ENCODE data around the gene TBX22.
"Not testable (repeated sequence)": the region's sequence is repeated elsewhere in the genome, so short reads cannot be mapped to it uniquely, and the experiment has no call there.

The TBX22 gene

GRCh38 chrX:80014141-80014940 lies at the start of gene TBX22:
Gene TBX22 (plus strand): TSS chrX:80014753. CDS start chrX:80022270, 7,517 bp downstream.
- DNase-seq (ENCODE audit: low read depth in 1 of 2, low spot score in 1 of 2) = no peak

GRCh38 chrX:79975605-79976004 lies 38.9 kb upstream of the TBX22 start:
- DNase-seq (ENCODE audit: low read depth in 1 of 2, low spot score in 1 of 2) = no peak

GRCh38 chrX:80004458-80004857 lies 10.1 kb upstream of the TBX22 start:
- DNase-seq (ENCODE audit: low read depth in 1 of 2, low spot score in 1 of 2) = no peak

DNA sequence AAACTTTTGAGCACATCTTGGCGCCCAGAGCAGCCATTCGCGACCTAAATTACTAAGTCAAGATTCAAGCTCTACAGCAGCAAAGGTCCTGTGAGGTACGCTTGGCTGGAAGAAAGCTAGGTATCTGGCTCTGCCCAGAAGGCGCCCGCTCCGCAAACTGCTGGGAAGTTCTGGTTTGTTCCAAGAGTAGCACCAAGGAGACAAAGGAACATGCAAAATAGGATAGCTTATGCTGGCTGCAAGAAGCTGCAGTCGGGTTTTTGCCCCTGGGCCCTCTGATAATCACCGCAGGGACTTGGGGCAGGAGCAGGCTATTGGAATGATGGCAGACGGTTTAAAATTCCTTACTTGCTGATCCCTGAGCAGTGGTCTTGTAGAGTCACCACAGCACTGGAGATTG lies 3.0 kb upstream of the TBX22 start:
- DNase-seq (ENCODE audit: low read depth in 1 of 2, low spot score in 1 of 2) = no peak

DNA sequence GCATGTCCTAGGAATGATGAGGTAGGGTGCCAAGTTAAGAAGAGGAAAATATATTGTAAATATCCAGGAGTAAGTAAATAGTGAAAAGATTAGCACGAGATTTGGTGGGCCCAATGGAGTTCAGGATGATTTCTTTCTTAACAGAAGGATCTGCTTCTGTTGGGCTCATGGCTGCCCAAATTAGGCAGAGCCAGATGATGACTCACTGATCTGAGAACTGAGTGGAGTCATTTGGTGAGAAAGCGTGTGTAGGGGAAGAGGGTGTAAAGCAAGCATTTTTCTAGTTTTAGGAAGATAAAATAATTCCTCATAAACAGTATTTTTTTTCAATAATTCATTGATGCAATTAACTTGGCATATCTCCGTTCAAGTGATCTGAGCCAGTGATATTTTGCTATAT lies 1.6 kb downstream of the TBX22 start:
- no peak for DNase-seq (ENCODE audit: low read depth in 1 of 2, low spot score in 1 of 2)

DNA sequence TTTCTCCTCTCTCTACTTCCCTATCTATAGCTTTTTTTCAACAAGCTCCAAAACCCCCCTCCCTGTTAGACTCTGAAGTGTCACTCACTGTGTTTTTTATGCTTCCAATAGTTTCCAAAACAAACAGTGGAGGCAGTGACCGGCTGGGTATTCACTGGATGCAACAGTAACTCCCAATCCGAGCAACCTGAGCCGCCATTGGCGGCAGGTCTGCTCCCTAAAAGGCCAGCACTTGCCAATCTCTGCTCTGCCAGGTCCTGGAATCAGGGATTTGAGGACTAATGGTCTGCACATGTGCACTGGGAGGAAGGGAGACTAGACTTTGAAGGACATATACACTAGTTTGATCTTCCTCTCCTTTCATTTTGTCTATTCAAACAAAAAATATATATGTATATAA lies 7.1 kb downstream of the TBX22 start:
- no peak for DNase-seq (ENCODE audit: low read depth in 1 of 2, low spot score in 1 of 2)

DNA sequence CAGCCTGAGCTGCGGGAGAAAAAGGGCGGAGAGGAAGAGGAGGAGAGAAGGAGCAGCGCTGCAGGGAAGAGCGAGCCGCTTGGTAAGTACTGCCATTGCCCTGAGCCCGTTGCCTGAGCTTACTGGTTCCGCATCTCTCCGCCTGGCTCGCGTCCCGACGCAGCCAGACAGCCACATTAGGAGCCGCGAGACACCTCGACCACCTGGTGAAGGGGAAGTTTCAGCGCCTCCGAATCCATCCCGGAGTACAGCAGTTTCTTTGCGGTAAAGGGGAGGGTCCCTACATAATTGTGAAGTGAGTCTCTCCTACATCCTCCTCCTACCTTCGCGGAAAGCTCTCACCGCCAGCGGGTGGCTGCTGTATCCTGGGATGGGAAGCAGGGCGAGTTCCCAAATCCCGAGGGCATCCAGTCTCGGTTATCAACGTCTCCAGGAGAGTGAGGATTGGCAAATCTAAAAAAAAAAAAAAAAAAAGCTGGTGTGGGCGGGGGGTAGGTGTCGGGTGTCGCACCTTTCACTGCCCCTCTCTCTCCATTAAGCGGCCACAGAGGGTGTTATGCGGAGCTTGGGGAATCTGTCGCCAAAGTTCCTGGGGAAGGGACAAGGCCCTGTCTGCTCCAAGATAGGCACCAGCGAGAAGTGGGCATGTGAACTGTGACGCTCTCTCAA lies 7.9 kb downstream of the TBX22 start:
- no peak for DNase-seq (ENCODE audit: low read depth in 1 of 2, low spot score in 1 of 2)

- no peak for DNase-seq (ENCODE audit: low read depth in 1 of 2, low spot score in 1 of 2)
Measured at GRCh38 chrX:80026116-80026515, 11.6 kb downstream of the TBX22 start.

- not testable (repeated sequence) for DNase-seq (ENCODE audit: low read depth in 1 of 2, low spot score in 1 of 2)
Measured at GRCh38 chrX:80066156-80066555, 51.6 kb downstream of the TBX22 start.

GRCh38 chrX:80075625-80076024 lies 61.1 kb downstream of the TBX22 start:
- not testable (repeated sequence) for DNase-seq (ENCODE audit: low read depth in 1 of 2, low spot score in 1 of 2)

Measured in activated T-helper 1 cell treated with anti-CD3 and anti-CD28 coated beads, Interleukin-2, amount 50 U/mL, for 16 hours (primary cell).